MV-4-11 (cell line): ENCODE results near the gene CLEC16A.

Experiments
- DNase-seq: peaks from one replicate; lab custom pipeline; 2025; lab: John Stamatoyannopoulos, UW

Gene CLEC16A

GRCh38 chr16:10988879-10989278, 44.5 kb downstream of the CLEC16A start:
- no peak for DNase-seq

- DNase-seq: no peak
Observed at GRCh38 chr16:10989559-10989958, 45.2 kb downstream of the CLEC16A start.

GRCh38 chr16:10990378-10990777, 46.0 kb downstream of the CLEC16A start:
- no peak for DNase-seq

GRCh38 chr16:10992112-10992511, 47.7 kb downstream of the CLEC16A start:
- no peak for DNase-seq

- peak; percentile 51 for DNase-seq
Observed at GRCh38 chr16:10992797-10993196, 48.4 kb downstream of the CLEC16A start.

GRCh38 chr16:10993649-10994048, 49.3 kb downstream of the CLEC16A start:
- no peak for DNase-seq

GRCh38 chr16:10994571-10994970, 50.2 kb downstream of the CLEC16A start:
- DNase-seq: no peak

- peak; percentile 72 for DNase-seq
Observed at GRCh38 chr16:10995565-10995964, 51.2 kb downstream of the CLEC16A start.

- DNase-seq: no peak
Observed at GRCh38 chr16:10997485-10997884, 53.1 kb downstream of the CLEC16A start.

- no peak for DNase-seq
Observed at GRCh38 chr16:10999300-10999699, 54.9 kb downstream of the CLEC16A start.

- no peak for DNase-seq
Observed at GRCh38 chr16:11001611-11002010, 57.2 kb downstream of the CLEC16A start.

GRCh38 chr16:11003141-11003540, 58.8 kb downstream of the CLEC16A start:
- no peak for DNase-seq

- DNase-seq: no peak
Observed at GRCh38 chr16:11004351-11004750, 60.0 kb downstream of the CLEC16A start.

GRCh38 chr16:11004973-11005610, 60.7 kb downstream of the CLEC16A start:
- no peak for DNase-seq

GRCh38 chr16:11005611-11005975, 61.2 kb downstream of the CLEC16A start:
- DNase-seq: no peak

- DNase-seq: no peak
Observed at GRCh38 chr16:11006656-11007055, 62.3 kb downstream of the CLEC16A start.

GRCh38 chr16:11007714-11008280, 63.4 kb downstream of the CLEC16A start:
- no peak for DNase-seq

GRCh38 chr16:11009027-11009755, 64.8 kb downstream of the CLEC16A start:
- no peak for DNase-seq

- DNase-seq: no peak
Observed at GRCh38 chr16:11010575-11011221, 66.3 kb downstream of the CLEC16A start.

GRCh38 chr16:11011326-11011725, 67.0 kb downstream of the CLEC16A start:
- no peak for DNase-seq

GRCh38 chr16:11012841-11013240, 68.5 kb downstream of the CLEC16A start:
- no peak for DNase-seq

- DNase-seq: no peak
Observed at GRCh38 chr16:11014136-11014535, 69.8 kb downstream of the CLEC16A start.

GRCh38 chr16:11015076-11015475, 70.7 kb downstream of the CLEC16A start:
- DNase-seq: no peak
